HG03039 (cell line): ENCODE measurements around the gene LACTBL1.
A peak's percentile ranks its signal among the peaks of the same experiment; 100 is the strongest.
"Not testable (repeated sequence)": the region's sequence is repeated elsewhere in the genome, so short reads cannot be mapped to it uniquely, and the experiment has no call there.

Experiments
- ATAC-seq: cut with Tn5 transposase; IDR thresholded peaks from one replicate; pipeline ENCODE4 v1.9.1; 2021; ENCODE audit warnings: mild to moderate bottlenecking, moderate library complexity; ENCODE audit not compliant: unreplicated experiment

LACTBL1 gene

GRCh38 chr1:22972760-22973159 is at the start of gene LACTBL1:
Gene LACTBL1 (minus strand): TSS chr1:22972866. CDS start chr1:22972316, 550 bp downstream.
- ATAC-seq: no peak

GRCh38 chr1:23021834-23022233 is 49.2 kb upstream of the LACTBL1 start:
- no peak for ATAC-seq

GRCh38 chr1:23020706-23021405 is 48.2 kb upstream of the LACTBL1 start:
- ATAC-seq: no peak

- ATAC-seq: peak; percentile 23
These were observed 47.4 kb upstream of the LACTBL1 start for GRCh38 chr1:23019863-23020625.

GRCh38 chr1:23019094-23019862 is 46.6 kb upstream of the LACTBL1 start, which contains the start of gene KDM1A:
Gene KDM1A (plus strand): TSS chr1:23019468. CDS start chr1:23019597, 129 bp downstream.
- ATAC-seq: peak; percentile 92

- no peak for ATAC-seq
These were observed 46.0 kb upstream of the LACTBL1 start for GRCh38 chr1:23018661-23019093.

- no peak for ATAC-seq
These were observed 41.0 kb upstream of the LACTBL1 start for GRCh38 chr1:23013657-23014056.

- not testable (repeated sequence) for ATAC-seq
These were observed 37.4 kb upstream of the LACTBL1 start for GRCh38 chr1:23010025-23010424.

- no peak for ATAC-seq
These were observed 36.2 kb upstream of the LACTBL1 start for GRCh38 chr1:23008901-23009300.

- ATAC-seq: no peak
These were observed 34.4 kb upstream of the LACTBL1 start for GRCh38 chr1:23007106-23007505.

- not testable (repeated sequence) for ATAC-seq
These were observed 32.1 kb upstream of the LACTBL1 start for GRCh38 chr1:23004769-23005168.

GRCh38 chr1:23004112-23004511 is 31.4 kb upstream of the LACTBL1 start:
- ATAC-seq: no peak

GRCh38 chr1:23002218-23002617 is 29.6 kb upstream of the LACTBL1 start:
- not testable (repeated sequence) for ATAC-seq

GRCh38 chr1:23000133-23000532 is 27.5 kb upstream of the LACTBL1 start:
- ATAC-seq: not testable (repeated sequence)

GRCh38 chr1:22997528-22997927 is 24.9 kb upstream of the LACTBL1 start:
- ATAC-seq: not testable (repeated sequence)

GRCh38 chr1:22995774-22996173 is 23.1 kb upstream of the LACTBL1 start:
- no peak for ATAC-seq

- ATAC-seq: not testable (repeated sequence)
These were observed 20.6 kb upstream of the LACTBL1 start for GRCh38 chr1:22993220-22993795.

- ATAC-seq: not testable (repeated sequence)
These were observed 19.7 kb upstream of the LACTBL1 start for GRCh38 chr1:22992384-22992783.

- no peak for ATAC-seq
These were observed 11.3 kb upstream of the LACTBL1 start for GRCh38 chr1:22983944-22984343.

GRCh38 chr1:22980471-22980790 is 7.8 kb upstream of the LACTBL1 start:
- ATAC-seq: not testable (repeated sequence)

GRCh38 chr1:22978299-22978698 is 5.6 kb upstream of the LACTBL1 start:
- ATAC-seq: no peak
